Neural progenitor cell (in vitro differentiated cells): Measurements from ENCODE around the gene SEC14L1. TPM values are rescaled to one million over a fixed set of nuclear protein-coding genes. Genes with fewer than 3 reads are reported as not detected.
A peak's percentile ranks its signal among the peaks of the same experiment; 100 is the strongest.

Source experiments
- DNase-seq: peaks from one replicate; pipeline ENCODE4 v3.0.0-alpha.2; 2016; ENCODE audit warnings: low spot score
- H2AFZ ChIP-seq: fragments of 200-600 bp; sonication (generic); replicated peaks from 2 replicates; pipeline ENCODE4 v1.6.1; 2016; ENCODE audit warnings: antibody characterized with exemption
- H3F3A ChIP-seq: fragments of 200-600 bp; sonication (generic); 2 replicates; pipeline ENCODE4 v1.6.1; 2016; ENCODE audit warnings: antibody characterized with exemption, low read depth
- H3K27ac ChIP-seq: fragments of 200-600 bp; sonication (generic); 2 replicates; pipeline ENCODE4 v1.5.1; 2016; ENCODE audit warnings: mild to moderate bottlenecking
- H3K27me3 ChIP-seq: fragments of 200-600 bp; sonication (generic); 2 replicates; pipeline ENCODE4 v1.6.1; 2016; ENCODE audit warnings: mild to moderate bottlenecking, moderate library complexity
- H3K36me3 ChIP-seq: fragments of 200-600 bp; sonication (generic); 2 replicates; pipeline ENCODE4 v1.5.1; 2016
- H3K4me1 ChIP-seq: fragments of 200-600 bp; sonication (generic); 2 replicates; pipeline ENCODE4 v1.6.1; 2016; ENCODE audit warnings: mixed run types
- H3K4me2 ChIP-seq: fragments of 200-600 bp; sonication (generic); 2 replicates; pipeline ENCODE4 v1.6.1; 2016
- H3K4me3 ChIP-seq: fragments of 200-600 bp; sonication (generic); 2 replicates; pipeline ENCODE4 v1.5.1; 2016
- H3K79me2 ChIP-seq: fragments of 200-600 bp; sonication (generic); 2 replicates; pipeline ENCODE4 v1.6.1; 2016; ENCODE audit warnings: low read depth
- H3K9ac ChIP-seq: fragments of 200-600 bp; sonication (generic); 2 replicates; pipeline ENCODE4 v1.6.1; 2016
- H3K9me3 ChIP-seq: fragments of 200-600 bp; sonication (generic); 2 replicates; pipeline ENCODE4 v1.5.1; 2016; ENCODE audit warnings: low read depth
- H4K20me1 ChIP-seq: fragments of 200-600 bp; sonication (generic); 2 replicates; pipeline ENCODE4 v1.6.1; 2016; ENCODE audit warnings: low read depth
- H3K27ac Mint-ChIP-seq: 3 replicates; pipeline ENCODE4 v1.8.0; 2021; ENCODE audit warnings: mixed read lengths
- H3K27me3 Mint-ChIP-seq: 2 replicates; pipeline ENCODE4 v1.8.0; 2022; ENCODE audit warnings: low read depth, mild to moderate bottlenecking, inconsistent platforms, moderate library complexity, mixed read lengths; ENCODE audit not compliant: insufficient read depth
- H3K36me3 Mint-ChIP-seq: 3 replicates; pipeline ENCODE4 v1.8.0; 2021; ENCODE audit warnings: mixed read lengths
- H3K4me1 Mint-ChIP-seq: 3 replicates; pipeline ENCODE4 v1.8.0; 2021; ENCODE audit warnings: mixed read lengths
- H3K4me3 Mint-ChIP-seq: 3 replicates; pipeline ENCODE4 v1.8.0; 2021; ENCODE audit warnings: mild to moderate bottlenecking, moderate library complexity, mixed read lengths
- H3K9me3 Mint-ChIP-seq: 3 replicates; pipeline ENCODE4 v1.8.0; 2020; ENCODE audit warnings: mixed read lengths
- EZH2 ChIP-seq: fragments of 200-600 bp; sonication (generic); IDR thresholded peaks from 2 replicates; pipeline ENCODE4 v1.6.1; 2017; ENCODE audit warnings: antibody characterized with exemption, mild to moderate bottlenecking, moderate library complexity
- EZH2phosphoT487 ChIP-seq: fragments of 200-600 bp; sonication (generic); IDR thresholded peaks from 2 replicates; pipeline ENCODE4 v1.6.1; 2017; ENCODE audit warnings: antibody characterized with exemption
- total RNA-seq: library from RNA; depleted of rRNA; stranded (reverse); fragments of >200 nt; gene quantifications from 2 replicates; pipeline ENCODE4 v1.2.3, GENCODE V29; 2015; ENCODE audit warnings: low replicate concordance
- TF ChIP-seq, protein P1 (sequence below): fragments of 200-600 bp; sonication (generic); IDR thresholded peaks from 2 replicates; pipeline ENCODE4 v1.5.1; 2017; ENCODE audit warnings: antibody characterized with exemption, mild to moderate bottlenecking

Gene SEC14L1
- total RNA-seq, 1 donor from 2014 or later, result 75.0 TPM

DNA sequence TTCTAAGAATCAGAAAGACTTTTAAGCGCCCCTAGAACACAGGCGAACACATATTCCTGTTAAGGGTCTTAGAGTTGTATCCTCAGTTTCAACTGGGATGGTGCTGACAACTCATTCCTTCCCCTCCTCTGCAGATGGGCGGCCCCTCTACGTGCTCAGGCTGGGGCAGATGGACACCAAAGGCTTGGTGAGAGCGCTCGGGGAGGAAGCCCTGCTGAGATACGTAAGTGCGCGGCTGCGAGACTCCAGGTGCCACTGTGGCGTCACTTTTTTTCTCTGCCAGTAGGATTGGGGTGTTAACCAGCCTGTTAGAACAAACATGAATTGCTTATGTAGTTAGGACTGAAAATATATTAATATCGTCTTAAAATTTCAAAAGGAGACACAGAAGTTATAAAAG lies 62.7 kb downstream of the SEC14L1 start:
- no peak overlapping the region for H2AFZ ChIP-seq
- Mint-ChIP-seq H3K9me3 (no peaks in the 10 kb centered on the region), H3K36me3 (peaks cover 57% of the 10 kb centered on the region), H3K27ac (no peak overlapping the region), H3K27me3 (peaks cover 2% of the 10 kb centered on the region), H3K4me1 (no peaks in the 10 kb centered on the region), H3K4me3 (no peak overlapping the region)
- H3K27me3 ChIP-seq, result no peaks in the 10 kb centered on the region
- peak overlapping the region; percentile 63 for H3K27ac ChIP-seq
- no peak overlapping the region for H3K9ac ChIP-seq
- H3F3A ChIP-seq, result no peaks in the 10 kb centered on the region
- H3K4me1 ChIP-seq, result peaks cover 4% of the 10 kb centered on the region
- DNase-seq, result no peak
- H3K9me3 ChIP-seq, result no peaks in the 10 kb centered on the region
- H4K20me1 ChIP-seq, result peaks cover 3% of the 10 kb centered on the region
- no peak for TF ChIP-seq EZH2phosphoT487
- TF ChIP-seq, protein P1, sequence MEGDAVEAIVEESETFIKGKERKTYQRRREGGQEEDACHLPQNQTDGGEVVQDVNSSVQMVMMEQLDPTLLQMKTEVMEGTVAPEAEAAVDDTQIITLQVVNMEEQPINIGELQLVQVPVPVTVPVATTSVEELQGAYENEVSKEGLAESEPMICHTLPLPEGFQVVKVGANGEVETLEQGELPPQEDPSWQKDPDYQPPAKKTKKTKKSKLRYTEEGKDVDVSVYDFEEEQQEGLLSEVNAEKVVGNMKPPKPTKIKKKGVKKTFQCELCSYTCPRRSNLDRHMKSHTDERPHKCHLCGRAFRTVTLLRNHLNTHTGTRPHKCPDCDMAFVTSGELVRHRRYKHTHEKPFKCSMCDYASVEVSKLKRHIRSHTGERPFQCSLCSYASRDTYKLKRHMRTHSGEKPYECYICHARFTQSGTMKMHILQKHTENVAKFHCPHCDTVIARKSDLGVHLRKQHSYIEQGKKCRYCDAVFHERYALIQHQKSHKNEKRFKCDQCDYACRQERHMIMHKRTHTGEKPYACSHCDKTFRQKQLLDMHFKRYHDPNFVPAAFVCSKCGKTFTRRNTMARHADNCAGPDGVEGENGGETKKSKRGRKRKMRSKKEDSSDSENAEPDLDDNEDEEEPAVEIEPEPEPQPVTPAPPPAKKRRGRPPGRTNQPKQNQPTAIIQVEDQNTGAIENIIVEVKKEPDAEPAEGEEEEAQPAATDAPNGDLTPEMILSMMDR, result no peak
- no peak for TF ChIP-seq EZH2
- H3K4me3 ChIP-seq, result no peak overlapping the region
- H3K79me2 ChIP-seq, result no peaks in the 10 kb centered on the region
- peaks cover 3% of the 10 kb centered on the region for H3K36me3 ChIP-seq
- H3K4me2 ChIP-seq, result no peak overlapping the region

GRCh38 chr17:77203846-77204245 lies 63.1 kb downstream of the SEC14L1 start:
- TF ChIP-seq EZH2phosphoT487 (no peak), EZH2 (no peak)
- TF ChIP-seq, protein P1, result no peak
- H4K20me1 ChIP-seq, result peaks cover 3% of the 10 kb centered on the region
- Mint-ChIP-seq H3K27me3 (no peaks in the 10 kb centered on the region), H3K4me3 (no peak overlapping the region), H3K27ac (no peak overlapping the region), H3K36me3 (peaks cover 58% of the 10 kb centered on the region), H3K9me3 (no peaks in the 10 kb centered on the region), H3K4me1 (no peaks in the 10 kb centered on the region)
- H3K36me3 ChIP-seq, result peaks cover 3% of the 10 kb centered on the region
- H3K9me3 ChIP-seq, result no peaks in the 10 kb centered on the region
- peaks cover 4% of the 10 kb centered on the region for H3K4me1 ChIP-seq
- DNase-seq, result no peak
- no peak overlapping the region for H3K9ac ChIP-seq
- H3K79me2 ChIP-seq, result no peaks in the 10 kb centered on the region
- H3K4me2 ChIP-seq, result no peak overlapping the region
- peak overlapping the region; percentile 63 for H3K27ac ChIP-seq
- H3K4me3 ChIP-seq, result no peak overlapping the region
- H2AFZ ChIP-seq, result no peak overlapping the region
- no peaks in the 10 kb centered on the region for H3F3A ChIP-seq
- H3K27me3 ChIP-seq, result no peaks in the 10 kb centered on the region

- no peaks in the 10 kb centered on the region for H3K9me3 Mint-ChIP-seq
- no peaks in the 10 kb centered on the region for H3K79me2 ChIP-seq
- peak overlapping the region; percentile 70 for H3K27ac Mint-ChIP-seq
- H3F3A ChIP-seq, result no peaks in the 10 kb centered on the region
- peaks cover 3% of the 10 kb centered on the region for H3K36me3 ChIP-seq
- H3K4me1 Mint-ChIP-seq, result no peaks in the 10 kb centered on the region
- TF ChIP-seq EZH2phosphoT487 (no peak), EZH2 (no peak)
- TF ChIP-seq, protein P1, result no peak
- peaks cover 3% of the 10 kb centered on the region for H4K20me1 ChIP-seq
- no peak overlapping the region for H3K4me2 ChIP-seq
- no peaks in the 10 kb centered on the region for H3K9me3 ChIP-seq
- H3K27me3 Mint-ChIP-seq, result no peaks in the 10 kb centered on the region
- H3K36me3 Mint-ChIP-seq, result peaks cover 56% of the 10 kb centered on the region
- peaks cover 4% of the 10 kb centered on the region for H3K4me1 ChIP-seq
- no peak overlapping the region for H3K27ac ChIP-seq
- no peak overlapping the region for H3K4me3 ChIP-seq
- DNase-seq, result no peak
- H2AFZ ChIP-seq, result no peak overlapping the region
- H3K4me3 Mint-ChIP-seq, result no peak overlapping the region
- no peak overlapping the region for H3K9ac ChIP-seq
- no peaks in the 10 kb centered on the region for H3K27me3 ChIP-seq
Measured at GRCh38 chr17:77204536-77204935, 63.8 kb downstream of the SEC14L1 start.
